UCSD-AML1 (cell line): Measurements from ENCODE around the gene TMEFF2.

Source experiments
- DNase-seq: peaks from one replicate; lab custom pipeline; 2025; ENCODE audit not compliant: unreplicated experiment; lab: John Stamatoyannopoulos, UW

TMEFF2 gene

DNA sequence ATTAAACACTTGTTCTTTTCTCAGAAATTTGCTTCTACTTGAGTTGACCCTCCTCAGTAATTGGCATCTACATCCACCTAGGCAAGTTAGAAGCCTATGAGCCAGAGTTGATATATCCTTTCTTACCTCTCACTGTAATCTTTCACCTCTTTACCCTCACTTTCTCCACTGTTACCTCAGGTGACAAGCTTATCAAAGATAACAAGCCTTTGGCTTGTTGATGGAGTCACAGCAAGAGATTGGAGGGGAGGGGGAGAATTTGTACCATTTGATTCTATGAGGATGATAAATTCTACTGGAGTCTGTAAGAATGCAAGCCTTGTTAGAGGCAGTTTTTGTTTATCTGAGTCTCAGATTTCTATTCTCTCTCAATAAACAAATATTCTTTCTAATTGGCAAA is 176.9 kb downstream of the TMEFF2 start:
- DNase-seq = no peak

DNA sequence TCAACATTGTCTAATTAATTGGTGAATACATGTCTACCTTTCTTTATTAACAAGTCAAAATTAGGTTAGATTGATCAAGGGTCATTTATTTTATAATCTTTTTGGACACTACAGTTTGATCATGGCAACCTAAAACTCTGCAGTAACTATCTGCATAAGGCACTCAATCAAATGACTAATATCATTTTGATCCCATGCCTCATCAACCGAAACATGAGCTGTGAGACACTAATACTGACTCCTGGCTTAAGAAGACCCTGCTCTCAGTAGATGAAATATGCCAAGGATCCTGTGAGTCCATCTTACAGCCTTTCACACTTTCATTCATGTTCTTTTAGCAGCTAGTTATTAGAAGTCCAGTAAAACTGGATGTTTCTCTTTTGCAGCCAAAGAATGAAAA is 178.5 kb downstream of the TMEFF2 start:
- DNase-seq = no peak

DNA sequence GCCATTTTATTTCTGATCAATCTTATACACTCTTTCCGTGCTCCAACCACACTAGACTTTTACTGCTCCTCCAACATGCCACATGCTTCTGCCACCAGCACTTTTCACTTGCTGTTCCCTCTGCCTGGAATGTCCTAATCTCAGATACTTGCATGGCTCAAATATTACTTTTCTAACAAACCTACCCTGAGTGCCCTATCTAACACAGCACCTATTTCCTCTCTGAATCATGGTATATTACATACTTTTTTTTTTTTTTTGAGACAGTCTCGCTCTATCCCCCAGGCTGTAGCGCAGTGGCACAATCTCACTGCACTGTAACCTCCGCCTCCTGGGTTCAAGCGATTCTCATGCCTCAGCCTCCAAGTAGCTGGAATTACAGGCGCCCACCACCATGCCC is 181.5 kb downstream of the TMEFF2 start:
- no peak for DNase-seq

DNA sequence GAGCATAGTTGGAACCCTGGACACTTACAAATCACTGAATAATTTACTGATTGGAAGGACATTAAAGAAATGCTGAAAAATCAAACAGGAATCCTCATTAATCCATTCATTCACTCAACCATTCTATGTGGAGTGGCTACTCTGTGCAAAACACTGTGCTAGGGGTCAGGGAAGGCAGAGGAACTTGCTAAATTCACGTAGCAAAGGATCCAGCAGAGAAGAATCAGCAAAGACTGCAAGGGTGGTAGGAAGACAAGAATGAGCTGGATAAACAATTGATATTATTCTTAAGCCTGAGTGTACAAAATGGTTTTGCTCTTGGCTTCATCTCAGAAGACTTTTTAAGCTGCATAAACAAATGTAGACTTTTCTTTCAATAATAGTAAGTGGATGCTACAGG is 183.5 kb downstream of the TMEFF2 start:
- no peak for DNase-seq

DNA sequence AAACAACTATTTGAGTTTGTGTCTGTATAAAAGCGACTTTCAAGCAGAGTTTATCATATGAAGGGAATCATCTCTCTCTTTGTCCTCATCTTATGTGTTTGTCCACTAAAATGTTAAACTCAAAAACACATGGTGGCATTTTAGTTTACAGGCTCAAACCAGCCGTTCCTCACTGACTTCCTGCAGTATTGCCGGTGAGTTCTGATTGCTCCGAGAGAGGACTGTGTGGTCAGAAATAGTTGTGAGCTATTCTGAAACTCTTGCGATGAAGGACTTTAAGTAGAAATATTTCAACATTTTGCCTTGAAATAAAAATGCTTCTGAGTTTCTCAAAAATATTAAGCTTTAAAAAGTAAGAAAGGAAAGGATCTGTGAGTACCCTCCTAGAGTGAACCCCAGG is 184.7 kb downstream of the TMEFF2 start:
- no peak for DNase-seq

DNA sequence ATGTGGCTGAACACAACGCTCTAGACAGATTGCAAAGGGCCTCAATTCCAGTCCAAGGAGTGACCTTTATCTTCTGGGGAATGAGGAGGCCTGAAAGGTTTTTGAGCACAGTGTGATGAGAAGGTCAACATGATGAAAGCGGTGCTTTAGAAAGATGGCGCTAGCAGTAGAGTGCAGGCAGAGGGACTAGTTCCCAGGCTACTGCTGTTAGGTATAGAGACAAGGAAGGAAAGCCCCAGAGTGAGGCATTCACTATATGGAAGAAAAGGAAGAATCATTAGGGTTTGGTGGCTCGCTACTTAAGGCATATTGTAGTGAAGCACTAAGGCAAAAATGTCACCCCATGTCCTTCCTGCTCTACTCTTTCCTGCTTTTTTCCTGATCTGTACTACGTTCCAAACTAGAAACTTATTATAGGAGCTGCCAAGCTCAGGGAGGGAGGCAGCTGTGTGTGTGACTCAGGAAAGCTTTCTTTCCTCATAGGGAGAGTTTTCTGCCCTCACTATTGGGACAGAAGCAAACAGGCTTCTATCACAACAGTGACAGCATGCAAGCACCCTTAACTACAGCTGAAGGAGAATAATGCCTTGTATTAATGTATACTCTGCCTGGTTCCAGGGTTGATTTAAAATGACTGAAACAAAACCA is 187.0 kb downstream of the TMEFF2 start:
- no peak for DNase-seq

DNA sequence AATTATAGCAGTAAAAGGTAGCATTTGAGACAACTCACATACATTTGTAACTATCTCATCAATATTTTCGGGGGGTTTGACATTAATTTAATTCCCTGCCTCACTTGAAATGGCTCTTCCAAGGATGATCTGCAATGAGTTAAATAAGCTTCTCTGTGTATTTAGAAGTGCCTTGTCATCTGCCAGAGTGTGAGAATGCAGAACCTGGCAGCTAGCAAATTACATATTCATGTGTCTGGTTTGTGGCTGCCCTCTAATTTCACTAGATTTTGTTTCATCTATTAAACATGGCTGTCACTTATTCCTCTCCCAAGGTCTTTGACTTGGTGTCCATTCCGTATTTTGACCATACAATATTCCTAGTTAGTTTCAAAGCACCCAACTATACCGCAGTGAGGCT is 189.5 kb downstream of the TMEFF2 start:
- no peak for DNase-seq

DNA sequence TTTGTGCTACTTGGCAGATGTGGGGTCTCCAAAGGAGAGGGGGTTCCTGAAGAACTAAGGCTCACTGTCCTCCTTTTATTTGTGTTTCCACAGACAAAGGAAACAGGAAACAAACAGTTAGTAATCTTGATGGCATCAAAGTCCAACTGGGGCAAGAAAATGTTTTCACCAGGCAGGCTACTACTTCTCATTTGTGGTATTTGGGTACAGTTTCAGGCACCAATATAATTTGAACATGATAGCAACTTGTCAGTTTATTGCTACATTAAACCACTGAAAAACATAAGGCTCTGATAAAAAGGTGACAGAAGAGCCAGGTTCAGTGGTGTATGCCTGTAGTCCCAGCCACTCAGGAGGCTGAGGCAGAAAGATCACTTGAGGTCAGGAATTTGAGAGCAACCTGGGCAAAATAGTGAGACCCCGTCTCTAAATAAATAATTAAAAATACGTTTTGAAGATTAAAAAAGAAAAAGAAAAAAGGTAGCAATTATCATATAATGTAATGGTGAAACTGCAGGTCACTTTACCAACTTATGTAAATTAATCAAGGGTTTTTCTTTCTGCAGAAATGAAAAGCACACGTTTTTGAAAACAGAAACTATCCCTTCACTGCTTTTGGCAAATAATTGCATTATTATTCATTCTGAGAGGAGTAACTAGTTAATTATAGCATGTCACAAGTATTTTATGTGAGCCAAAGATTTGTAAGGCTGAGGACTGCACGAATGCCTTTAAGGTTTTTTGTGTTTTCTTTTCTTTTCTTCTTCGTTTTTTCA is 190.4 kb downstream of the TMEFF2 start:
- DNase-seq = no peak

DNA sequence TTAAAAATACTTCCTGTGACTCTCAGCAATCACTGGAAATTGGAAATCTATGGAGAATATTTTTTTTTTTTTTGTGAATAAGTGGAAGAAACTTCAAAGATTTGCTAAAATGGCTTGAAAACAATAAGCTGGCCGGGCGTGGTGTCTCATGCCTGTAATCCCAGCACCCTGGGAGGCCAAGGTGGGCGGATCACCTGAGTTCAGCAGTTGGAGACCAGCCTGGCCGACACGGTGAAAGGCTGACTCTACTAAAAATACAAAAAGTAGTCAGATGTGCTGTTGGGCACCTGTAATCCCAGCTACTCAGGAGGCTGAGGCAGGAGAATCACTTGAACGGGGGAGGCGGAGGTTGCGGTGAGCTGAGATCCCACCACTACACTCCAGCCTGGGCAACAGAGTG is 192.3 kb downstream of the TMEFF2 start:
- no peak for DNase-seq

DNA sequence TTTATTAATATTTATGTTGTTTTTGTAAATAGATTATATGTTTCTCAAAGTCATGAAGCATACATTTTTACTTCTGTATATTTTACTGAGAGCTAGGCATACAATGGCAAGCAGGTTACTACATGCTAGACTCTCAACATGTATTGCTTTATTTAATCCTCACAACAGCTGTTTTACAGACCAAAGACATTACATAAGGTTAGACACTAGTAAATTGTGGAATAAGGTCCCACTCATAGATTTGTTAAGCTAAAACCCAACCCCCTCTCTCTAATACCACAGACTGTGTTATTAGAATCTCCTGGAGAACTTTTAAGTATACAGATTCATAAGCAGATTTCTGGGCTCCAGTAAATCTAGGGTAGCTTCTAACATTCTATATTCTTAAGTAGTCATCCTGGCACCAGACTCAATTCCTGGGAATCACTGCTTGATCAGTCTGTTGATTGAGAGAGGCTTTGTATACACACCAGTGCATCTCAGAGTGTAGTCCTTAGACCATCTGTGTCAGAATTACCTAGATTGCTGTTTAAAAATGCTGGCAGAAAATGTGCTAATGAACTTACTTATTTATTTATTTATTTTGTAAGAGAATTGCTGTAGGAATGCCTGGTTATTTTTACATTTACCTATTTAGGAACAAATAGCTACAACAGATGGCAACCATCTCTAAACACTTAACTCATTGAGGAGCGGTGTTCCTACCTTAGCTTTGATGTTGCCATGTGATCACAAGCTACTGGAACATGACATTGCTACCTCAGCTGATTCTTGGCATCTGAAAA is 194.3 kb downstream of the TMEFF2 start:
- DNase-seq = no peak

DNA sequence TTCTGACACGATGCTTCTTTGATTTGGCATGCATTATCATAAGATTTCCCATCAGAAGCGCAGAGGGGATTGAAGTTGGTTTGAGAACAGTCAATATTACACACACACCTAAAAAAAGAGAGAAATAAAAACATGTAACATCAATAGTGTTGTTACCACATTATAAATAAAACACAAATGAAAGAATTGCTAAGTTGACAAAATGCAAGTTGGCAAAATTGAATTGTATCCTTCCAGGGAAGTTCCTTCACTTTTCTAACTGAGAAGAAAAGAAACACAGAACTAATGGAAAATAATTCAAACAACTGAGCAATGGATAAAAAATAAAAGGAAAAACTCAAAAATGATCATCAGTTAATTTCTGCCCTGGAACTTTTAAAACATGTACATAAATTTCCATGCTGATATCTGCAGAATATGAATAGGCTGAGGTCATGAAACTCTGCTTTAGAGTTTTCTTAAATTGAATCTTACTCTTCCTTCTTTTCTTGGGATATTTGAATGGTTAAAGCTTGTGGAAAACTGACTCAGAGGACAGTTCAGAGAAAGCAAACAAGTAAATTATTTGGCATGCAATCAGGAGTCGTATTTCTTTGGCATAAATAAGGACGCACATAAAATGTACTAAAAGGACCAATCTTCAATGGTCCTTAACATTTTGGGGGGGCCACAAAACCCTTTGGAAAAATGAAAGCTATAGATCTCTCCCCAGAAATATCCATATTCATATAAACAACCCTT is 195.5 kb downstream of the TMEFF2 start:
- no peak for DNase-seq

DNA sequence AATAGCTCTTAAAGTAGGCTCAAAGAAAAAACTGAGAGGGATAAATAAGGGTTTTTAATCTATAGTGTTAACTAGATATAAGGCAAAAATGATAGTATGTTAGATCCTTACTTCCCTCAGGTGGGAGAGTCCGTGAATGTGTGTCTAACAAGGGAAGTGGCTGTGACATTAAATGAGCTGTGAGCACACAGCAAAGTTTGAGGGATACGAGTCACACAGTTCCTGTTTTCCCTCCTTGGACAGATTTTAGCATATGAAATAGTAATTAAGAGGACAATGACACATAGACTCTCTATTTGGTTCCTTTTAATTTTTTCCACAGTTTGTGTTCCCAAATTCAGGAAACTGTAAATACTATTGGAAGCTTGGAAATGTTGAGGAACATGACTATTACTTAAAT is 199.4 kb downstream of the TMEFF2 start:
- no peak for DNase-seq

DNA sequence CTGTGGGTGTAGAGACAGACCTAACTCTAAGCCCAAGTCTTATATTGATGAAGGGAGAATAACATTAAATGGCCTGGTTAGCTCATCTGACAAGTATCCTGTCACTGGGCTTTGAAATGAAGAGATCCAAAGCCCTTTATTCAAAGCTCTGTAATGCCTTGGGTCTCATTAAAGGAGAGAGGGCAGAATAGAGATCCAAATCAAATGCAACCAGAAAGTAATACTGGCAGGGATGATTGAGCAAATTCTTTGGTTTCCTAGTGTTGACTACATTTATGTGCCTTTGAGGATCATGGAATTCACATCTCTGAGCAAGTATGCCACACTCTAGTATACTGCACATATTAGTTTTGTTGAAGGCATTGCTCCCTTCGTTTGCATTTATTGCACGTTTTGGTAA is 200.0 kb downstream of the TMEFF2 start:
- DNase-seq = no peak

DNA sequence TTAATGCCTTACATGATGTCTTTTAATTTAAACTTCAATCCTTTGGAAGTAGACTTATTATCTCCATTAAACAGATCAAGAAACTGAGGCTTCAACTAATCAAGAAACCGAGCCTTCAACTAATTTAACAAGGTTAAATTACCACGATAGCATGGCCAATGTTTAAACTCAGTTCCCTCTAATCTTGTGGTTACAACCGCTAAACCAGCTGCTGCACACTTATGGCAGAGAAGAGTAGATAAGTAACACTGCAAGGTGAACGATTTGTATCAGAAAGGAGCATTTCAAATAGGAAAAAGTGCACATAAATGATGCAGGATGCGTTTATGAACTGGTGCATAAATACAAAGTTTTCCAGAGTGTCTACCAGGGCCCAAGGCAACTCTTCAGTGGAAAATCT is 203.3 kb downstream of the TMEFF2 start:
- DNase-seq = no peak

DNA sequence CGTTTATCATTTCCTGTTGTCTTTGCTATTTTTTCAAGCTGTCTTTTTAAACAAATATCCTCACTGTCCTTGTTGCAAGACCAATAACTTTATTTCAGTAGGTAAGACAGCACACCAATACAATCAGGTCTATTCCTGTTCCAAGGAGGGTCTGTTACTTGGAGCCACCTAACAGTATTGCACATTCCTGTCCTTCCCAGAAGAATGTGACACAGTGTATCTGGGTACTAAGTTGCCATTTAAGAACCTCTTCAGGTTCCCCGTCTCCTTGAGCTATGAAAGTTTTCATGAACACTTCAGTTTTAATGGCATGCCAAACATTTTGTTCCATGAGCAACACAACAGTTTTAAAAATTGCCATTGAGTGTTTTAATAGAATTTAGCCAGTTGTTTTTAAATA is 209.0 kb downstream of the TMEFF2 start:
- no peak for DNase-seq

DNA sequence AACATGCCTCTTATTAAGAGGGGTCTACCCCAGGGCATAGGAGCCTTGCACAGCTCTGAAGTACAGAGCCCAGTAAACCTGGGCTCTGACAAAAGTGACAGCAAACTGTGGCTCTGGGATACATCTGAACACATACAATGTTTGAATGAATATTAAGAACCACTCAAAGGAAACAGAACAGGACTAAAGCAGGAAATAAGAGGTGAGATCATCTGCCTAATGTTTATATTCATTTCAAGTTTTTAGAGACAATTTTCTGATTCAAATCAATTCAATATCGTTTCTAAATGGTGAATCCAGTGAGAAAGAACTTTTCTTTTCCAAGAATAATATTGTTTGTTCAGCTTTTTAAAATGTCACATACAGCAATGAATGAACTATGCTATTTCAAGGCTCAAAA is 211.1 kb downstream of the TMEFF2 start:
- DNase-seq = no peak

DNA sequence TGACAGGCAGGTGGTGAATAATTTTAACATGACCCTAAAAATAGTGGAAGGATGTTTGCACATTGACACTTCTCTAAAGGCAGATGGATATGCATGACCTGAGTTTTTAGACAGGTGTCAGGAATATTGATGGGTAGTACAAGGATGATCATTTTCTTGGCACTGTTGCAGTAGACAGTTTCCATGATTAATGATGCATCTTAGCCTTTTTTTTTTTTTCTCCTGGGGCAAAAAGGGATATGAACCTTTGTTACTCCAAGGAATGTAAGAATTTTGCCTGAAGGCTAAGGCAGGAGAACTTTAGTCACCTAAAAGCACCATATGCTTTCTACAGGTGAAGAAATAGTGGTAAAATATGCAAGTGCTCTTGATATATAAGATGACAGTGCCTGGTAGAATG is 211.5 kb downstream of the TMEFF2 start:
- no peak for DNase-seq

DNA sequence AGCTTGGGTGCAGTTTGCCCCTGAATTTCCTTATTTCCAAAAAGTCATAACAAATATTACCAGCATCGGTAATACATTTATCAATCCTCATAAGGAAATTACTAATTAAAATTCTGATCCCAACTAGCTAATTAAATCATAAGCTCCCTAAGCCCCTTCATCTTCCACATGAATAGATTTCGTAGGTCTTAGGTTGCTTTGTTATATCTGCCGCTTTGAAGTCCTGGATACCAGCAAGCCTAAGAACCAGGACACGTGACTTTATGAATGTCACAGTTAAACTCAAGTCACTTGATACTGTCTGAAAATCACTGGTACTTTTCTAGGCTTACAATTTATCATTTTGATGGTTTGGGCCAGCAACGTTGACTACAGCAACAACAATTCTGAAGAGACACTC is 213.0 kb downstream of the TMEFF2 start:
- DNase-seq = no peak

DNA sequence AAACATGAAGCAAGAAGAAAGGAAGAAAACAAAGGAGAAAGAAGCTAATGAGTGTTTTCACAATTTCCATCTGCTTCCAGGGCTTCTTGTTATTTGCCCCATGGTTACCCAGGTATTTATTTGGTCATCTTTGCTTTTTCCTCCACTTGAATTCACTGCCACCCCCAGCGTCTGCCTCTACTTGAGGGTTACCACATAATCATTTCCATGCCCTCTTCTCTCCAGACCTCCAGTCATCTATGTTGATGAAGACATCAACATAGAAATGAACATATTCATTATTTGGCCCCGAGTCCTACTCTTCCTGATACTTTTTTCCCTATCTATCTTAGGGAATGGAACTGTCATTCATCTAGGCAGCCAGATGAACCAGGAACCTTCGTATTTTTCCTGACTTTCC is 214.2 kb downstream of the TMEFF2 start:
- no peak for DNase-seq

DNA sequence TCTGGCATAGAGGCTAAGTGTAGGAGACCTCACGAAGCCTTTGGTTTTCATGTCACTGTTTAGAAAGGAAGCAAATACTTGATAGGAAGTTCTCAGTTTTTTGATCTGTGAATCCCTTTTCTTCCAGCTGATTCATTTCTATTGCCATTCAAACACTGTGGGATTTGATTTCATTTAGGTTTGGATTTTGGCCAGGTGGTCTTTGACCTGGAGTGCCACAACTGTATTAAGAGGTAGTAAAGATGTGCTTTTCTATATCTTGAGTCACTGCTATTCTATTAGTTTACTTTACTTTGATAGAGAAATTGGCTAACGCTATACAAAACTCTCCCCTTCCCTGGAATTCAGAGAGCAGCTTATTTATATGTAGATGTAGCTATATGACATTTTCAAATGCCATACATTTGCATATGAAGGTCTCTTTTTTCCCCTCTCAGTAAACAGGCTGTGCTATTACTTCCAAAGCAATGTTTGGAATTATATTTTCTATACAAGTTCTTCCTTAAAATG is 215.5 kb downstream of the TMEFF2 start:
- no peak for DNase-seq

DNA sequence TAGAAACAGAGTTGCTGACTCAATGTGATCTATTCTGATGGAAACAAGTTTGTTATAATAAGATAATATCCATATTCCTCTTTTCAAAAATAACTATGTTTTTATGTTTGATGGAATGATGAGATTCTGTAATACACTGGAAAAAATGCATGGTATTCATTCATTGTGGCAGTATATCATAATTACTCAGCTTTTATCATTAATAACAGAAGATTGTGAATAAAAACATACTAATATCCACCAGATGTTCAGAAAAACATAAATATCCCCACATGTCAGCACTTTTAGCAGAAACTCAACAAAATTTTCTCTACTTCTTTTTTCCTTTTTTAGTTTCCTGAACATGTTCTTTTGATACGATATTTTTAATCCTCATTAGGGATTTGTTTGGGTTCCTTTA is 217.0 kb downstream of the TMEFF2 start:
- DNase-seq = no peak
